Stimulated activated CD4-positive, alpha-beta T cell treated with anti-CD3 and anti-CD28 coated beads, Interleukin-1b, Interleukin-23, amount 100 ng/mL, for 48 hours (primary cell): ENCODE data around the gene TSHZ1.

ENCODE experiments used
- DNase-seq: peaks from one replicate; pipeline ENCODE4 v3.0.0-alpha.2; 2020

The TSHZ1 gene

GRCh38 chr18:75208155-75208835 is 2.3 kb upstream of the TSHZ1 start:
- peak; percentile 41 for DNase-seq

- DNase-seq: peak; percentile 30
Measured at GRCh38 chr18:75208836-75209128, 1.8 kb upstream of the TSHZ1 start.

GRCh38 chr18:75209129-75209950 is 1.3 kb upstream of the TSHZ1 start, which contains the start of gene PTGR3:
PTGR3 (minus strand) TSS chr18:75209139; CDS start chr18:75209058, 81 bp downstream.
- peak; percentile 82 for DNase-seq

GRCh38 chr18:75209951-75210258 is 692 bp upstream of the TSHZ1 start:
- no peak for DNase-seq

- DNase-seq: no peak
Measured at GRCh38 chr18:75211002-75211621, 515 bp downstream of the TSHZ1 start.

GRCh38 chr18:75211626-75211952 is 992 bp downstream of the TSHZ1 start:
- no peak for DNase-seq

- DNase-seq: no peak
Measured at GRCh38 chr18:75211953-75212750, 1.6 kb downstream of the TSHZ1 start.

- no peak for DNase-seq
Measured at GRCh38 chr18:75212751-75213090, 2.1 kb downstream of the TSHZ1 start.

- DNase-seq: no peak
Measured at GRCh38 chr18:75213611-75214331, 3.2 kb downstream of the TSHZ1 start.

GRCh38 chr18:75214332-75214690 is 3.7 kb downstream of the TSHZ1 start:
- no peak for DNase-seq

- DNase-seq: no peak
Measured at GRCh38 chr18:75214766-75215510, 4.3 kb downstream of the TSHZ1 start.

- no peak for DNase-seq
Measured at GRCh38 chr18:75215663-75216062, 5.1 kb downstream of the TSHZ1 start.

GRCh38 chr18:75216212-75216910 is 5.8 kb downstream of the TSHZ1 start:
- DNase-seq: no peak

- no peak for DNase-seq
Measured at GRCh38 chr18:75216911-75217689, 6.5 kb downstream of the TSHZ1 start.

- no peak for DNase-seq
Measured at GRCh38 chr18:75218065-75218923, 7.7 kb downstream of the TSHZ1 start.

GRCh38 chr18:75219745-75220375 is 9.3 kb downstream of the TSHZ1 start:
- no peak for DNase-seq

GRCh38 chr18:75220551-75221355 is 10.2 kb downstream of the TSHZ1 start:
- no peak for DNase-seq

GRCh38 chr18:75221397-75221796 is 10.8 kb downstream of the TSHZ1 start:
- no peak for DNase-seq
